M059J (cell line): Measurements from ENCODE around the gene KRTCAP2. TPM values are rescaled to one million over a fixed set of nuclear protein-coding genes. Genes with fewer than 3 reads are reported as not detected.

Experiments used
- DNase-seq: peaks from one replicate; pipeline ENCODE4 v3.0.0-alpha.2; 2012; ENCODE audit warnings: low read depth
- total RNA-seq: library from RNA; depleted of rRNA; stranded (reverse); fragments of >200 nt; shearing (Covaris generic); gene quantifications from 2 replicates; pipeline ENCODE4 v1.2.3, GENCODE V29; 2014

The KRTCAP2 gene
- total RNA-seq, 1 experiment from 2014 or later = 209 TPM

- DNase-seq = no peak
Measured at GRCh38 chr1:155183775-155184221, 10.7 kb upstream of the KRTCAP2 start.

- no peak for DNase-seq
Measured at GRCh38 chr1:155182052-155182550, 9.0 kb upstream of the KRTCAP2 start.

GRCh38 chr1:155181371-155182051 lies 8.4 kb upstream of the KRTCAP2 start:
- DNase-seq = no peak

- DNase-seq = no peak
Measured at GRCh38 chr1:155179112-155180031, 6.3 kb upstream of the KRTCAP2 start.

- no peak for DNase-seq
Measured at GRCh38 chr1:155178441-155179111, 5.5 kb upstream of the KRTCAP2 start.

GRCh38 chr1:155177918-155178281 lies 4.8 kb upstream of the KRTCAP2 start:
- no peak for DNase-seq

- DNase-seq = no peak
Measured at GRCh38 chr1:155177192-155177917, 4.3 kb upstream of the KRTCAP2 start.

- DNase-seq = peak; percentile 68
Measured at GRCh38 chr1:155176544-155177071, 3.5 kb upstream of the KRTCAP2 start.

GRCh38 chr1:155175927-155176371 lies 2.8 kb upstream of the KRTCAP2 start:
- DNase-seq = no peak

- DNase-seq = no peak
Measured at GRCh38 chr1:155175281-155175926, 2.3 kb upstream of the KRTCAP2 start.

GRCh38 chr1:155174324-155175280 lies 1.5 kb upstream of the KRTCAP2 start:
- peak; percentile 23 for DNase-seq

GRCh38 chr1:155173478-155174323 lies 597 bp upstream of the KRTCAP2 start, which contains the start of gene TRIM46:
Gene TRIM46, plus strand, starts transcription at chr1:155173849. Its CDS starts 118 bp downstream, at chr1:155173967.
- peak; percentile 59 for DNase-seq

- DNase-seq = no peak
Measured at GRCh38 chr1:155171836-155172731, 1.0 kb downstream of the KRTCAP2 start.

GRCh38 chr1:155170806-155171205 lies 2.3 kb downstream of the KRTCAP2 start:
- DNase-seq = no peak

- DNase-seq = no peak
Measured at GRCh38 chr1:155170101-155170785, 2.9 kb downstream of the KRTCAP2 start.

- DNase-seq = no peak
Measured at GRCh38 chr1:155169541-155169940, 3.6 kb downstream of the KRTCAP2 start.
